Gastroesophageal sphincter (tissue), 4 donors: Measurements from ENCODE around the gene ABCA1. TPM values are rescaled to one million over a fixed set of nuclear protein-coding genes. Genes with fewer than 3 reads are reported as not detected.
"Not testable (repeated sequence)": the region's sequence is repeated elsewhere in the genome, so short reads cannot be mapped to it uniquely, and the experiment has no call there.

Experiments used
- ATAC-seq: fragments of 150-250 bp; one replicate; pipeline ENCODE4 v1.9.1; 2016; ENCODE audit warnings: mild to moderate bottlenecking, moderate library complexity
- H3K27ac ChIP-seq, 4 donors: fragments of 200-600 bp; sonication (generic) in 3 of 4; 1 replicate in 3 of 4; 2 replicates in 1 of 4; pipeline ENCODE4 v1.5.1; 2016 to 2019
- H3K27me3 ChIP-seq: fragments of 200-600 bp; sonication (generic); one replicate; pipeline ENCODE4 v1.5.1; 2019
- H3K36me3 ChIP-seq, 2 donors: fragments of 200-600 bp; sonication (generic); one replicate each; pipeline ENCODE4 v1.5.1; 2019; ENCODE audit warnings: control low read depth in 1 of 2
- H3K4me1 ChIP-seq, 3 donors: fragments of 200-600 bp; sonication (generic); 1 replicate in 2 of 3; 2 replicates in 1 of 3; pipeline ENCODE4 v1.5.1; 2016 to 2019; ENCODE audit warnings: control low read depth in 2 of 3
- H3K4me3 ChIP-seq, 2 donors: fragments of 200-600 bp; sonication (generic); one replicate each; pipeline ENCODE4 v1.5.1; 2019; ENCODE audit warnings: mild to moderate bottlenecking in 1 of 2, moderate library complexity in 1 of 2
- H3K9me3 ChIP-seq, 3 donors: fragments of 200-600 bp; sonication (generic); one replicate each; pipeline ENCODE4 v1.5.1; 2017 to 2019; ENCODE audit warnings: control low read depth in 2 of 3
- EP300 ChIP-seq: sonication (generic); formaldehyde crosslinking; IDR thresholded peaks from one replicate; pipeline ENCODE4 v1.6.1; 2017; ENCODE audit warnings: antibody characterized with exemption, mild to moderate bottlenecking
- POLR2A ChIP-seq, 2 donors: fragments of 450-650 bp; IDR thresholded peaks; one replicate each; pipeline ENCODE4 v1.6.1; 2017; ENCODE audit warnings: antibody characterized with exemption in 2 of 2, mild to moderate bottlenecking in 2 of 2, moderate library complexity in 1 of 2
- POLR2AphosphoS5 ChIP-seq: sonication (generic); formaldehyde crosslinking; IDR thresholded peaks from one replicate; pipeline ENCODE4 v1.6.1; 2017; ENCODE audit warnings: antibody characterized with exemption
- WGBS, 2 donors: methylation state at CpG; one replicate each; pipeline ENCODE4 v1.1.5; 2018; ENCODE audit warnings: low coverage in 1 of 2; 5-methylcytosine and 5-hydroxymethylcytosine counted together
- total RNA-seq, 4 donors: library from RNA; depleted of rRNA; stranded (reverse); fragments of >200 nt; gene quantifications; one replicate each; pipeline ENCODE4 v1.1.0, GENCODE V29; 2016
- TF ChIP-seq, protein P1 (sequence below), 4 experiments: fragments of 200-600 bp in 2 of 4; fragments of 450-650 bp in 2 of 4; sonication (generic) in 1 of 4; IDR thresholded peaks; one replicate each; pipeline ENCODE4 v1.5.1; 2017 to 2019; ENCODE audit warnings: antibody characterized with exemption in 4 of 4, mild to moderate bottlenecking in 2 of 4, moderate library complexity in 2 of 4

The ABCA1 gene
- total RNA-seq, 4 donors from 2014 or later = 46.2 to 91.5 (median 64.9) TPM

DNA sequence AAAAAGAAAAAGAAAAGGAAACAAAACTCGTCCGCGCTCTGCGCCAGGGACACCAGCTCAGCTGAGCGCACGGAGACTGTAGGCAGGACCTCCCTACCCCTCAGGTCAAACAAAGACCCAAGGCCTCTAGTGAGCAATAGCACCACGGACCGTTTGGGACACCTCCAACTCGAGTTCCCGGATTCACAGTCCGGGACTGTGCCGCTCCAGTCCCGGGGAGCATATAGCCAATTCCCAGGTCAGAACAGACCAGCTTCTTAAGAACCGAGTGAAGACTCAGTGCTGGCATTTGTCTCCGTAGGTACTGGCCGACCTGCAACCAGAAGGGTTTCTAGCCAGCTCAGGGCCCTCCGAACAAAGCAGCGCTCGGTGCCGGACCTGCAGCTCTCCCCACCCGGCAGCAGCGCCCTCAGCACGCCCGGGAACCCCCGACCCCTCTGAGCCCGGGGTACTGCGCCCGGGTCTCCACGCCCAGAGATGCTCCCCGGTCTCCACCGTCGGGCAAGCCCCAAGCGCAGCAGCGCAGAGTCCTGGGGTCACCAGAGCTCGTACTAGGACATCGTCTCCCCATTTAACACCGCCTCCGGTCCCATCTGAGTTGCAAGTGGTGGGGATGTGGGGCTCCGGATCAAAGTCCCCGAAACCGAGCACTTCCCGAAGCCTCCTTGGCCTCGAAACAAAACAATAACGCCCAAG is 591 bp downstream of the ABCA1 start:
- H3K27me3 ChIP-seq = no peaks in the 10 kb centered on the region
- peak overlapping the region; percentile 80 to 91 (median 91) for H3K27ac ChIP-seq
- ATAC-seq = peak; percentile 23
- H3K4me1 ChIP-seq = peaks cover 0 to 46% (median 4%) of the 10 kb centered on the region in 3 donors
- 0% methylated on average over 5 to 12 of the region's 44 CpGs for WGBS, 2 donors
- peaks cover 0 to 8% of the 10 kb centered on the region in 2 donors for H3K36me3 ChIP-seq
- peak; percentile 33 for TF ChIP-seq POLR2AphosphoS5
- TF ChIP-seq EP300 = no peak
- TF ChIP-seq, protein P1, sequence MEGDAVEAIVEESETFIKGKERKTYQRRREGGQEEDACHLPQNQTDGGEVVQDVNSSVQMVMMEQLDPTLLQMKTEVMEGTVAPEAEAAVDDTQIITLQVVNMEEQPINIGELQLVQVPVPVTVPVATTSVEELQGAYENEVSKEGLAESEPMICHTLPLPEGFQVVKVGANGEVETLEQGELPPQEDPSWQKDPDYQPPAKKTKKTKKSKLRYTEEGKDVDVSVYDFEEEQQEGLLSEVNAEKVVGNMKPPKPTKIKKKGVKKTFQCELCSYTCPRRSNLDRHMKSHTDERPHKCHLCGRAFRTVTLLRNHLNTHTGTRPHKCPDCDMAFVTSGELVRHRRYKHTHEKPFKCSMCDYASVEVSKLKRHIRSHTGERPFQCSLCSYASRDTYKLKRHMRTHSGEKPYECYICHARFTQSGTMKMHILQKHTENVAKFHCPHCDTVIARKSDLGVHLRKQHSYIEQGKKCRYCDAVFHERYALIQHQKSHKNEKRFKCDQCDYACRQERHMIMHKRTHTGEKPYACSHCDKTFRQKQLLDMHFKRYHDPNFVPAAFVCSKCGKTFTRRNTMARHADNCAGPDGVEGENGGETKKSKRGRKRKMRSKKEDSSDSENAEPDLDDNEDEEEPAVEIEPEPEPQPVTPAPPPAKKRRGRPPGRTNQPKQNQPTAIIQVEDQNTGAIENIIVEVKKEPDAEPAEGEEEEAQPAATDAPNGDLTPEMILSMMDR (IDR thresholded peaks at IDR 0.05) = peak in 1 of 4 experiments; percentile 6
- no peaks in the 10 kb centered on the region for H3K9me3 ChIP-seq
- H3K4me3 ChIP-seq = peak overlapping the region; percentile 85 to 98

DNA sequence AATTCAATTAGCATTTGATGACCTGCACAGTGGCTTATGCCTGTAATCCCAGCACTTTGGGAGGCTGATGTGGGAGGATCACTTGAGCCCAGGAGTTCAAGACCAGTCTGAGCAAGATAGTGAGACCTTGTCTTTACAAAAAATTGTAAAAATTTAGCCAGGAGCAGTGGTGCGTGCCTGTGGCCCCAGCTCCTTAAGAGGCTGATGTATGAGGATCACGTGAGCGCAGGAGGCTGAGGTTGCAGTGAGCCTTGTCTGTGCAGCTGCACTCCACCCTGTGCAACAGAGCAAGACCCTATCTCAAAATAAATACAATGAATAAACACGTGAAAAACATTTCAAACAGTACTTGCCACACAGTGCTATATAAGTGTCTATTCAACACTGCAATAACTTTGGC is 4.2 kb downstream of the ABCA1 start:
- Histone ChIP-seq H3K9me3 (no peaks in the 10 kb centered on the region), H3K36me3 (peaks cover 0 to 8% of the 10 kb centered on the region in 2 donors), H3K27me3 (no peaks in the 10 kb centered on the region), H3K4me1 (peaks cover 2 to 80% (median 8%) of the 10 kb centered on the region in 3 donors), H3K27ac (peak overlapping the region in 3 of 4 donors; percentile 0 to 48 (median 21)), H3K4me3 (peak overlapping the region in 1 of 2 donors; percentile 1)
- ATAC-seq = no peak
- 73 to 85% methylated on average over 4 of the region's 4 CpGs for WGBS, 2 donors
- TF ChIP-seq EP300 (no peak), POLR2A (IDR thresholded peaks at IDR 0.05) (no peak), POLR2AphosphoS5 (no peak)
- TF ChIP-seq, protein P1 (IDR thresholded peaks at IDR 0.05) = no peak

DNA sequence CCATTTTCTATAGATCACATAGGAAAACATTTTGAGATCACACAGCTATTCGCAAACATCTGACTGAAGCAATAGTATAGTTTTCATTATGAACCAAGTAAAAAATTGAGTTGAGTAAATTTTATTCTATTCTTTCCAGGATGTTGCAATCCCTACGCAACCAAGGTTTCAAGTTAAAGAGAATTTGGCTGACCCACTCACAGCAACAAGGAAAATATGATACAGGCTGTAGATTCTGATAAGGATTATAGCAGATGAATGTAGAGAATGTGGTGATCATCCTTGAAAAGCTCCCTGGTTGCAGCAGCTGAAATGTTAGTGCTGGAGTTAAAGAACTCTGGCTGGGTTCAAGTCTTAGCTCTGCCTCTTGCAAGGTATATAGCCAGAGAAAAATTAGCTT is 4.7 kb downstream of the ABCA1 start:
- no peak for TF ChIP-seq EP300
- no peak for TF ChIP-seq POLR2A (IDR thresholded peaks at IDR 0.05)
- no peak for TF ChIP-seq POLR2AphosphoS5
- TF ChIP-seq, protein P1 (IDR thresholded peaks at IDR 0.05) = no peak
- peak overlapping the region in 3 of 4 donors; percentile 0 to 48 (median 21) for H3K27ac ChIP-seq
- peak overlapping the region in 1 of 2 donors; percentile 1 for H3K4me3 ChIP-seq
- H3K27me3 ChIP-seq = no peaks in the 10 kb centered on the region
- no peak for ATAC-seq
- H3K4me1 ChIP-seq = peaks cover 2 to 80% (median 8%) of the 10 kb centered on the region in 3 donors
- H3K36me3 ChIP-seq = peaks cover 0 to 8% of the 10 kb centered on the region in 2 donors
- 45 to 73% methylated on average over 2 of the region's 2 CpGs for WGBS, 2 donors
- H3K9me3 ChIP-seq = no peaks in the 10 kb centered on the region

DNA sequence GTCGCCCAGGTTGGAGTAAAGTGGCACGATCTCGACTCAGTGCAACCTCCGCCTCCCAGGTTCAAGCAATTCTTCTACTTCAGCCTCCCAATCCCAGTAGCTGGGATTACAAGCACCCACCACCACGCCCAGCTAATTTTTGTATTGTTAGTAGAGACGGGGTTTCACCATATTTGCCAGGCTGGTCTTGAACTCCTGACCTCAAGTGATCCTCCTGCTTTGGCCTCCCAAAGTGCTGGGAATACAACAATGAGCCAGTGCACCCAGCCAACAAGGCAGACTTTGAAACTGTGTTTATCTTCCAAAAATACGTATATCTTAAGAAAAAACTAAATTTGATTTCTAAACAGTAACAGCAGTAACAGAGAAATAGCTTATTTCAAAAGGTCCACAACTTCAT is 5.2 kb downstream of the ABCA1 start:
- Histone ChIP-seq H3K27ac (peak overlapping the region in 2 of 4 donors; percentile 21 to 48), H3K4me1 (peaks cover 2 to 83% (median 8%) of the 10 kb centered on the region in 3 donors)
- H3K27me3 ChIP-seq, ATAC-seq, H3K9me3 ChIP-seq, H3K36me3 ChIP-seq, H3K4me3 ChIP-seq: not testable (repeated sequence)
- WGBS, 2 donors = 83 to 87% methylated on average over 6 to 7 of the region's 7 CpGs

DNA sequence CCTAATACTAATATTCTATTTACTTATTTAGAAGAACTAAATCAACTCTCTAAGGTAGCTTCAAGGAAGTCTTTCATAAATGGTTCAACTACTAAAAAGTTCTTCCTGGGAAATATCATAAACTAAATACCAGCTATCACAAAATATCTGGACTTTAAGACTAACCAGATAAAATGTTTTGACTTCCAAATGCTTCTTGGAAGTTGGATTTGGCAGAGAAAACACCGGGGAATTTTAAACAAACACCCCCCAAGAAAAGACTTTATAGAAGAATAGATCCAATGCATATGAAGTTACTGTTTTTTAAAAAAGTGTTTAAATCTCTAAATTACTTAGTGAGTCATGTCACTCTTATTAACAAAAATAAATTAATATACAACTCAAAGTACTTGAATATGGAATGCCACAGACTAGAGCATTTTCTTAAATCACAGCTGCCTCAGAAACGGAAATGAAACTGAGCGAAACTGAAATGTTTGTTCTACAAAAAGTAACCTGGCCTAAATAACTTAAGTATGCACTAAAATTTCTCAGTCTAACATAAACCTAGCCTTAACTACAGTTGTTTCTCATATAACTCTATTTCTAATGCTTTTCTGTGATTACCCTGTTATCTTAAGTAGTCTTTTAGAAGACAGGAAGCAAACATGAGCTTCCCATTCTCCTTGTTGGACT is 6.8 kb downstream of the ABCA1 start:
- 29 to 37% methylated on average over 3 of the region's 3 CpGs for WGBS, 2 donors
- H3K36me3 ChIP-seq = peaks cover 0 to 8% of the 10 kb centered on the region in 2 donors
- no peaks in the 10 kb centered on the region for H3K9me3 ChIP-seq
- no peak for ATAC-seq
- no peak overlapping the region for H3K4me3 ChIP-seq
- H3K27ac ChIP-seq = peak overlapping the region in 2 of 4 donors; percentile 17 to 53
- peaks cover 6 to 96% (median 8%) of the 10 kb centered on the region in 3 donors for H3K4me1 ChIP-seq
- TF ChIP-seq, protein P1 (IDR thresholded peaks at IDR 0.05) = no peak
- TF ChIP-seq POLR2AphosphoS5 (no peak), POLR2A (IDR thresholded peaks at IDR 0.05) (no peak), EP300 (no peak)
- H3K27me3 ChIP-seq = no peaks in the 10 kb centered on the region
